Ovary (tissue), 9 donors: ENCODE results near the gene NEUROG2. TPM values are rescaled to one million over a fixed set of nuclear protein-coding genes. Genes with fewer than 3 reads are reported as not detected.

ENCODE experiments used
- DNase-seq, 5 donors: peaks; one replicate each; pipeline ENCODE4 v3.0.0-alpha.2; 2019 to 2020
- H3K27ac ChIP-seq, 2 donors: fragments of 200-600 bp; one replicate each; pipeline versions ENCODE4 v1.5.1 to v1.8.0; 2019 to 2022
- H3K27me3 ChIP-seq: fragments of 200-600 bp; one replicate; pipeline ENCODE4 v1.8.0; 2022
- H3K36me3 ChIP-seq: fragments of 200-600 bp; sonication (generic); one replicate; pipeline ENCODE4 v1.5.1; 2019
- H3K4me1 ChIP-seq: one replicate; pipeline ENCODE4 v1.8.1; 2013; ENCODE audit warnings: mild to moderate bottlenecking, moderate library complexity; ENCODE audit not compliant: insufficient read depth
- H3K4me3 ChIP-seq: fragments of 200-600 bp; sonication (generic); one replicate; pipeline ENCODE4 v1.5.1; 2017
- H3K9me3 ChIP-seq, 2 donors: fragments of 200-600 bp in 1 of 2; sonication (generic) in 1 of 2; one replicate each; pipeline versions ENCODE4 v1.5.1 to v1.8.1; 2013 to 2019; ENCODE audit warnings: mild to moderate bottlenecking in 1 of 2, moderate library complexity in 1 of 2
- CTCF ChIP-seq, 3 donors: fragments of 450-650 bp in 2 of 3; fragments of 200-600 bp in 1 of 3; IDR thresholded peaks; one replicate each; pipeline versions ENCODE4 v1.5.1 to v1.8.0; 2016 to 2022; ENCODE audit warnings: antibody characterized with exemption in 3 of 3, mild to moderate bottlenecking in 1 of 3
- EP300 ChIP-seq: sonication (generic); formaldehyde crosslinking; IDR thresholded peaks from one replicate; pipeline ENCODE4 v1.6.1; 2017; ENCODE audit warnings: antibody characterized with exemption
- POLR2A ChIP-seq: fragments of 450-650 bp; IDR thresholded peaks from one replicate; pipeline ENCODE4 v1.6.1; 2017; ENCODE audit warnings: antibody characterized with exemption, mild to moderate bottlenecking, moderate library complexity
- WGBS, 3 donors: extraction: QIAGEN DNeasy Blood & Tissue Kit in 1 of 3; methylation state at CpG; one replicate each; pipeline versions ENCODE4 v1.1.5 to v1.1.7; 2013 to 2017; 5-methylcytosine and 5-hydroxymethylcytosine counted together
- intact Hi-C, 4 donors: fragments of 100-400 bp; cut with DNase I; formaldehyde crosslinking; loops; one replicate each; pipeline versions ENCODE4 v1.11.0 to v1.15.1; 2022 to 2023
- polyA plus RNA-seq, 2 donors: library from polyadenylated mRNA; stranded (reverse); fragments of 200-250 nt in 1 of 2; fragments of 350-450 nt in 1 of 2; fragmentation: Illumina TruSeq in 1 of 2; extraction: RNeasy Lipid Tissue Mini Kit (QIAGEN cat#74804) in 1 of 2; gene quantifications; one replicate each; pipeline ENCODE4 v1.2.3, GENCODE V29; 2013 to 2014
- total RNA-seq, 7 donors: library from RNA; depleted of rRNA in 2 of 7; stranded (reverse); fragments of >200 nt in 2 of 7; fragmentation: NEBNext Ultra II Directional in 3 of 7; extraction: Animal tissue kit (Norgen Biotek cat#: 25700) in 3 of 7; gene quantifications; one replicate each; pipeline versions ENCODE4 v1.1.0 to v1.2.4, GENCODE V29; 2016 to 2023
- donor health status: DM: no; HTN: no; CAD: no; lungs with moderate emphysema.
- donor health status: DM: no; HTN: no; CAD: no.
- donor health status: Bipolar disorder and iron deficiency.
- donor health status: DM: yes; HTN: yes; CAD: no.
- donor health status: DM: no; HTN: no; CAD: no.
- donor health status: DM: yes; HTN: yes; CAD: no.

Gene NEUROG2
- total and polyA plus RNA-seq, 9 donors = not detected

DNA sequence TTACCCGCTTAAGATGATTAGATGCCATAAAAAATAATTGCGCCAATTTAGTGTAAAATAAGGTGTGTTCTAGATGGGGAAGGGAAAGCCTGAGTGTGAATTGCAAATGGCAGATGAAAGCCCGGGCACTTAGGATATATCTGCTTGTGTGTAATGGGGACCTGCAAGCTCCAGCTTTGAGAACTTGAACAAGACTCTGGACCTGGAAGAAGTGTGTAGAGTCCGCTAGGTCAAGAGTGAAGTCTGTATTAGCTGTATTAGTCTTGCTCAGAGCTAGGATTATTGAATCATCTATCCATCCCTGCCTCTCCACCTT, 4.2 kb downstream of the NEUROG2 start:
- Histone ChIP-seq H3K9me3 (peaks cover 0 to 2% of the 10 kb centered on the region in 2 donors), H3K27ac (no peak overlapping the region), H3K4me1 (peaks cover 18% of the 10 kb centered on the region), H3K36me3 (no peaks in the 10 kb centered on the region), H3K27me3 (no peaks in the 10 kb centered on the region), H3K4me3 (no peak overlapping the region)
- no peak for DNase-seq
- WGBS, 3 donors = 63 to 75% (median 74%) methylated on average over 4 of the region's 4 CpGs
- TF ChIP-seq EP300 = no peak
- TF ChIP-seq POLR2A = no peak
- no peak for TF ChIP-seq CTCF (IDR thresholded peaks at IDR 0.05)
- intact Hi-C loops = no loop called here

- no peak for TF ChIP-seq POLR2A
- TF ChIP-seq EP300 = no peak
- TF ChIP-seq CTCF (IDR thresholded peaks at IDR 0.05) = no peak
- Histone ChIP-seq H3K27me3 (no peaks in the 10 kb centered on the region), H3K4me3 (no peak overlapping the region), H3K36me3 (no peaks in the 10 kb centered on the region), H3K4me1 (peaks cover 18% of the 10 kb centered on the region), H3K9me3 (peaks cover 0 to 2% of the 10 kb centered on the region in 2 donors), H3K27ac (no peak overlapping the region)
- intact Hi-C loops = no loop called here
- WGBS, 3 donors = 21 to 28% (median 25%) methylated on average over 40 of the region's 40 CpGs
- no peak for DNase-seq
Observed at GRCh38 chr4:112511093-112511802, 4.7 kb downstream of the NEUROG2 start.

DNA sequence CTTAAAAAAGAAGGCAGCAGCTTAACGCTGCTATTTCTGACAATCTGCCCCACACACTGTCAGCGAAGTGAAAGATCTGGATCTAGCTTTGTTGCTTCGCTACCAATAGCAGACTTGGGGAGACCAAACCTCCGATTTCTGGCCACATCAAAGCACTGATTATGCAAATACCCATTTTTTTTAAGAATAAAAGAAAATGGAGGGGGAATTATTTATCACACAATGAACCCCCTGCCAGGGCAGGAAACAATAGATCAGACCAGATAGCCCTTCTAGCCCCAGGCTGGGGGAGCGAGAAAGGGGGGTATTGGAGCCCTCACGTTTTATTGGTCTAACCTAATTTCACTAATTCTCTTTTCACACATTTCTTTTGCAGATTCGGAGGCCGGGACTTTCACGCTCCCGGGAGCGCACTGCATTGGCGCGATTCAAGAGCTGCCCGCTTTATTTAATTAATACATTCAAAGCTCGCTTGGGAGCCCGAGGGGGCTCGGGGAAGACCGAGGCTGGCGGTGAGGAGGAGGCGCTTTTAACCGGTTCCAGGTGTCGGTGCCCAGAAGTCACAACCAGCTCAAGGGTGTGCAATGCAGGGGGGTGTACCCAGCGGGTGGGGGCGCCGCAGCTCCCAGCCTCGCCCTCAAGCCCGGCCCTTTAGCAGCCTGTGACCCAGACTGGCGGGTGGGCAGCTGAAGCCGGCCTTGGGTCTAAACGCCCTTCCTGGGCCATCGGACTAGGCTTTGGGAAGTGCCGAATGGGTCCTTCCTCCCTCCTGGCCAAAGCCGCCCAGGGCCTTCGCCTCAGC, 5.5 kb downstream of the NEUROG2 start:
- DNase-seq = no peak
- TF ChIP-seq CTCF (IDR thresholded peaks at IDR 0.05) (no peak), EP300 (no peak), POLR2A (no peak)
- no peaks in the 10 kb centered on the region for H3K27me3 ChIP-seq
- H3K36me3 ChIP-seq = no peaks in the 10 kb centered on the region
- H3K27ac ChIP-seq = no peak overlapping the region
- H3K4me3 ChIP-seq = no peak overlapping the region
- H3K4me1 ChIP-seq = peaks cover 18% of the 10 kb centered on the region
- intact Hi-C loops = no loop called here
- 3 to 5% (median 3%) methylated on average over 34 of the region's 34 CpGs for WGBS, 3 donors
- peaks cover 0 to 2% of the 10 kb centered on the region in 2 donors for H3K9me3 ChIP-seq

DNA sequence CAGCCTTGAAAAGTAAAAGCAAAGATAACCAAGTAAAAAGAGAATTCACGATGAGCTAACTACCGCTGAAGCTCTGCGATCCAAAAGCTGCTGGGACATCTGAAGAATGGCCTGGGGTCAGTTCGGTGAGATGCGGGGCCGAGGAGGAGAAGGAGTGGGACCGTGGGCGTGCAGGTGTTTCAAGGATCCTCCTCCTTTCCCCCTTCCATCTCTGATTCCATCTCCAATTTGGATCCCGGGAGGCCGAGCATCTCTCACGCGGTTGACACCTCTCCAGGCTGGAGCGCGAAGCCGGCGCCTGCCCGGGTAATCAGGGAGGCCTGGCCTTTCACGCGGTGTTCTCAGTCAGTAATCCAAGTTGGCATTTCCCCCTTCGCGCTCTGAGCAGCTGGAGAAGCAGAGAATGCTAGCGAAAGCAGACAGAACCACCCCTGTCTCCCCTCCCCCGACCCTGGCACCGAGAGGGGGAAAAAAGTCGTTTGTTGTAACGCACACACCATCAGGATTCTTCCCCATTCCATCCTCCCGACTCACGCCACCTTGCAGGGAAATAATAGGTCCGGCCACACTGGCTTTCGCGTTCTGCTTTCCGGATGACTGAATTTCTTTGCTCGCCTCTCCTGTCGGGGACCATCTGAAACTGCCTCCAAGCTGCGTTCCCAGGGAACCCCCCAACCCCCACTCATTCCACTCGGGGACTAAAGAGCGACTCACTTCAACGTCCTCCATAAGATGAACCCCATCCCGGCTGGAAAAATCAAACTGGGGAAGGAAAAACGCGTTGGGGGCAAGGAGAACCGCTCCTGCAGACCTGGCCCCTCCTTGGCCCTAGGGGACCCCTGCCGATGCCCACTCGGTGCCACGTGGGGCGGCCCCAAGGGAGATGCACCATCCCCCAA, 6.5 kb downstream of the NEUROG2 start:
- Histone ChIP-seq H3K36me3 (no peaks in the 10 kb centered on the region), H3K4me1 (peaks cover 12% of the 10 kb centered on the region), H3K9me3 (peaks cover 0 to 2% of the 10 kb centered on the region in 2 donors), H3K27me3 (no peaks in the 10 kb centered on the region), H3K4me3 (no peak overlapping the region), H3K27ac (no peak overlapping the region)
- intact Hi-C loops = no loop called here
- WGBS, 3 donors = 2% methylated on average over 46 of the region's 46 CpGs
- no peak for DNase-seq
- TF ChIP-seq POLR2A = no peak
- no peak for TF ChIP-seq CTCF (IDR thresholded peaks at IDR 0.05)
- TF ChIP-seq EP300 = no peak
